Cardiac fibroblast (primary cell): ENCODE measurements around the gene PRCD.
A peak's percentile ranks its signal among the peaks of the same experiment; 100 is the strongest.
"Not testable (repeated sequence)": the region's sequence is repeated elsewhere in the genome, so short reads cannot be mapped to it uniquely, and the experiment has no call there.

ENCODE experiments used
- DNase-seq, 2 donors: peaks; one replicate each; pipeline versions ENCODE4 v3.0.0 to v3.0.0-alpha.2; 2010; ENCODE audit warnings: low read depth in 2 of 2
- H3K4me3 ChIP-seq, 2 donors: replicated peaks in 1 of 2; 1 replicate in 1 of 2; 2 replicates in 1 of 2; pipeline ENCODE4 v1.5.1; 2011; ENCODE audit warnings: low read depth in 2 of 2, low read length in 2 of 2, mild to moderate bottlenecking in 2 of 2, moderate library complexity in 1 of 2
- TF ChIP-seq, protein P1 (sequence below): IDR thresholded peaks from one replicate; pipeline ENCODE4 v1.5.1; 2011; ENCODE audit warnings: low read depth, mild to moderate bottlenecking, low read length, inconsistent platforms

The PRCD gene

DNA sequence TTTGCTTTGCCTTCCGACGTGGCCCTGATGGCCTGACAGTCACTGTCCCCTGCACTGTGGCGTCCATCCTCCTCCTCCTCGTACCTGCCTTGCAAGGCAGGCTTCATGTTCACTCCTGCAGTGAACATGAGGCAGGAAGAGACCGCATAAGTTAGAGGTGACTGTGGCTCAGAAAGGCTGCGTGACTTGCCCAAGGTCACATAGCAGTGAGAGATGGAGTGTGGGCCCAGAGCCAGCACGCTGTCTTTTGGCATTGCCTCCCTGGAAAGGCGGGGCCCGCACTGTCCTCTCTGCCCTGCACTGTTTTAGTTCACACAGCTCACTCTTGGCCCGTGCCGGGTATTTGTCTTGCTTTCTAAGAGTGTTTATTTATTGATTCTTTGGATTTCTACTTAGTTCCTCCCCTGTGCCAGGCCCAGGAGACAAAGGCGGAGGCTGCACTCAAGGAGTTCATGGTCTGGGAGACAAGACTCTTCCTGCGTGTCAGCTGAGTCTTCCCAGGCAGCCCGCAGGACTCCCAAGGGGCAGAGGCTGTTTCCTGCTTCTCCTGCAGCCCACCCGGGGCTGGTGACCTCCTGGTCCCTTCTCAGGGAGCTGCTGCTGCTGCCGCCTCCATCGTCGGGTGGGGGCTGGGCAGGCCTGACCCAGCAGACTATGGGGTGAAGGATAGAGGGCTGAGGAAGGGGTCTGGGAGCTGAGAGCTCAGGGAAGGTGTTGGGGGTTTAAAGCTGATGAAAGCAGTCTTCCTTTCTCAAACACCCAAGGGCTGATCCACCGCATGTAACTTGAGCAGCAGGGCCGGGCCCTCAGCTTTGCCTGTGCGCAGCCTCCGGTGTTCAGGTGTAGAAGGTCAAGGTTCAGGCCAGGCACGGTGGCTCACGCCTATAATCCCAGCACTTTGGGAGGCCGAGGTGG is 15.0 kb upstream of the PRCD start:
- TF ChIP-seq, protein P1, sequence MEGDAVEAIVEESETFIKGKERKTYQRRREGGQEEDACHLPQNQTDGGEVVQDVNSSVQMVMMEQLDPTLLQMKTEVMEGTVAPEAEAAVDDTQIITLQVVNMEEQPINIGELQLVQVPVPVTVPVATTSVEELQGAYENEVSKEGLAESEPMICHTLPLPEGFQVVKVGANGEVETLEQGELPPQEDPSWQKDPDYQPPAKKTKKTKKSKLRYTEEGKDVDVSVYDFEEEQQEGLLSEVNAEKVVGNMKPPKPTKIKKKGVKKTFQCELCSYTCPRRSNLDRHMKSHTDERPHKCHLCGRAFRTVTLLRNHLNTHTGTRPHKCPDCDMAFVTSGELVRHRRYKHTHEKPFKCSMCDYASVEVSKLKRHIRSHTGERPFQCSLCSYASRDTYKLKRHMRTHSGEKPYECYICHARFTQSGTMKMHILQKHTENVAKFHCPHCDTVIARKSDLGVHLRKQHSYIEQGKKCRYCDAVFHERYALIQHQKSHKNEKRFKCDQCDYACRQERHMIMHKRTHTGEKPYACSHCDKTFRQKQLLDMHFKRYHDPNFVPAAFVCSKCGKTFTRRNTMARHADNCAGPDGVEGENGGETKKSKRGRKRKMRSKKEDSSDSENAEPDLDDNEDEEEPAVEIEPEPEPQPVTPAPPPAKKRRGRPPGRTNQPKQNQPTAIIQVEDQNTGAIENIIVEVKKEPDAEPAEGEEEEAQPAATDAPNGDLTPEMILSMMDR: no peak
- no peak overlapping the region for H3K4me3 ChIP-seq
- DNase-seq: peak; percentile 73 to 85

DNA sequence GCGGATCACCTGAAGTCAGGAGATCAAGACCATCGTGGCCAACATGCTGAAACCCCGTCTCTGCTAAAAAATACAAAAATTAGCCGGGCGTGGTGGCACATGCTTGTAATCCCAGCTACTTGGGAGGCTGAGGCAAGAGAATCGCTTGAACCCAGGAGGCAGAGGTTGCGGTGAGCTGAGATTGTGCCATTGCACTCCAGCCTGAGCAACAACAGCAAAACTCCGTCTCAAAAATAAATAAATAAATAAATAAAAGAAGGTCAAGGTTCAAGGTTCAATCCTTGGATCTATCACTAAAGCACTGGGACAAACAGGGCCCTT is 14.4 kb upstream of the PRCD start:
- DNase-seq, H3K4me3 ChIP-seq: not testable (repeated sequence)

DNA sequence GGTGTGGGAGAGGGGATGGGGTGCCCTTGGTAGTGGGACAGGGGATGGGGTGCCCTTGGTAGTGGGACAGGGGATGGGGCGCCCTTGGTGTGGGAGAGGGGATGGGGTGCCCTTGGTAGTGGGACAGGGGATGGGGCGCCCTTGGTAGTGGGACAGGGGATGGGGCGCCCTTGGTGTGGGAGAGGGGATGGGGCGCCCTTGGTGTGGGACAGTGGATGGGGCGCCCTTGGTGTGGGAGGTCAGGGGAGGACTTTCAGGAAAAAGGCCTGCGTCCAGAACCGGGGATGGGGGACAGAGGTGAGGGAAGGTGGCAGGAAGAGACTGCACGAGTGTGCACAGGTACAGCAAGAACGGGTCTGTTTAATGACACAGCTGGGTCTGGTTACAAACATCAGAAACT is 12.8 kb upstream of the PRCD start:
- H3K4me3 ChIP-seq, DNase-seq: not testable (repeated sequence)

DNA sequence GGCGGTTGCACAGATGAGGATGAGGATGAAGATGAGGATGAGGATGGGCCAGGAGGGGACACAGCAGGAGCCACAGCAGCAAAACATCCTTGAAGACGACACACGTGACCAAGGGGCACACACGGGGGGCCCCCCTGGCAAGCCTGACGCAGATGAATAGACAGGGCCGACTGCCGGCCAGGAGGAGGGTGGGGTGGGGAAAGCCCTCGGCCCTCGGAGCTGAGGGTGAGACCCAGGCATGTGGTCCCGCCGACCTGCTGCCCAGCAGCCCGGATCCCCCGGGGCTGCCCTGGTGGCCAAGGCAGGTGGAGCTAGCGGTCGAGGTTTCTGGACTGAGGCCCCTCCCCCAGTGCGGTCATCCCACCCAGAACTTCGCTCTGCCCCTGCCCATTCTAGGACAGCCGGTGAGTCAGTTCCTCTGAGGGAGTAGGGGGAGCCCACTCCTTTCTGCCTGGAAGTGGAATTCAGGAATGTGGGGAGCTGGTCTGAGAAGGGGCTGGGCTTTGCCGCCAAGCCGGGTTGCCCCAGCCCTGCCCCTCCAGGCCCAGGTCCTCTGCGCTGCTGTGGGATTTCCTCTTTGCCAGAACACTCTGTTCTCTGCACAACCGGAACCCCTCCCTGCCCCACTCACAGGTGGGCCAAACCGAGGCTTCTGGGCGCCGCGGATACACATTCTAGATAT is 12.3 kb upstream of the PRCD start:
- peak; percentile 94 to 96 for DNase-seq
- no peak overlapping the region for H3K4me3 ChIP-seq

DNA sequence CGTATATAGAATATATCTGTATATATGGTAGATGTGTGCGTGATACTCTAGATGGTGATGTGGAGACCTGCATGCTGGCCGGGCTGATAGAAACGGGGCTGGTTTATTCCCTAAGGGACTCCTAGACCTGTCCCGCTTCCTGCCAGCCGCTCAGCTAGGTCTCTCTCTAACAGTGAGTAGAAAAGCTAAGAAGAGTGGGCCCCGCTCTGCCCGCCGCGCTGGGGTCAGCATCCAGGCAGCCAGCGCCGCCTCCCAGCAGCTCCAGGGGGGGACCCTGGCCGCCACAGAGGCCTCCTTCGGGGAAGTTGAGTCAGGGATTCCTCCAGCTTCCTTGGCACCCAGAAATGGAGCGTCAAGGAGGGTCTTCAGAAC is 11.7 kb upstream of the PRCD start:
- DNase-seq: no peak
- TF ChIP-seq, protein P1: no peak
- peak overlapping the region in 1 of 2 donors; percentile 24 for H3K4me3 ChIP-seq

More for the DNA sequence above, 12.3 kb upstream of the PRCD start:
- TF ChIP-seq, protein P1: peak; percentile 40

DNA sequence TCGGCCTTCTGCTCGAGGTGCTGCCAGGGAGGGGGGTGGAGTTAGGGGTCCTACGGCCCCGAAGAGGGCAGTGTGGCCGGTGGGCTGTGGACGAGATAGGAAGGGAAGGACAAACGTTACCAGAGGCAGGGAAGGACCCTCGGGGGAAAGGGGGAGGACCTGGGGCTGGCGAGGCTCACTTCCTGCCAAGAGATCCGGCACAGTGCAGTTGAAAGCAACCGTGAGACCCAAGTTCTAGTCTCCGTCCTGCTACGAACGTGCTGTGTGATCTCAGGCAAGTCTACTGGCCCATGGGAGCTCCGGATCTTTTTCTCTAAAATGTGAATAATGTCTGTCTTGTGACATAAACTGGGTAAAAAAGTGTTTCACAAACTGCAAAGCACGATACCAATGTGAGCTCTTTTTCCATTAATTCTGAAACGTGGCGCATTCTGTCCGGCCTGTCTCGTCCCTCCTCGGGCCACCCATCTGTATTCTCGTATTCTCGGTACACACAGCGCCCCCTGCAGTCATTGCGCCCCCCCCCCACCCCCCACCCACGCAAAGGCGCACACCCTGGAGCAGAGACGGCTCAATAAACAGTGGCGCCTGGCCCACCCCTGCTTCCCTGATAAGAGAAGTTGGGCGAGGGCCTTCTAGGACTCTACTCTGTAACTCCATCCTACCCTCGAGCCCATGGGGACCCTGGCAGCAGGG is 11.2 kb upstream of the PRCD start:
- DNase-seq: peak; percentile 64 to 77
- peak overlapping the region in 1 of 2 donors; percentile 24 for H3K4me3 ChIP-seq
- TF ChIP-seq, protein P1: no peak

DNA sequence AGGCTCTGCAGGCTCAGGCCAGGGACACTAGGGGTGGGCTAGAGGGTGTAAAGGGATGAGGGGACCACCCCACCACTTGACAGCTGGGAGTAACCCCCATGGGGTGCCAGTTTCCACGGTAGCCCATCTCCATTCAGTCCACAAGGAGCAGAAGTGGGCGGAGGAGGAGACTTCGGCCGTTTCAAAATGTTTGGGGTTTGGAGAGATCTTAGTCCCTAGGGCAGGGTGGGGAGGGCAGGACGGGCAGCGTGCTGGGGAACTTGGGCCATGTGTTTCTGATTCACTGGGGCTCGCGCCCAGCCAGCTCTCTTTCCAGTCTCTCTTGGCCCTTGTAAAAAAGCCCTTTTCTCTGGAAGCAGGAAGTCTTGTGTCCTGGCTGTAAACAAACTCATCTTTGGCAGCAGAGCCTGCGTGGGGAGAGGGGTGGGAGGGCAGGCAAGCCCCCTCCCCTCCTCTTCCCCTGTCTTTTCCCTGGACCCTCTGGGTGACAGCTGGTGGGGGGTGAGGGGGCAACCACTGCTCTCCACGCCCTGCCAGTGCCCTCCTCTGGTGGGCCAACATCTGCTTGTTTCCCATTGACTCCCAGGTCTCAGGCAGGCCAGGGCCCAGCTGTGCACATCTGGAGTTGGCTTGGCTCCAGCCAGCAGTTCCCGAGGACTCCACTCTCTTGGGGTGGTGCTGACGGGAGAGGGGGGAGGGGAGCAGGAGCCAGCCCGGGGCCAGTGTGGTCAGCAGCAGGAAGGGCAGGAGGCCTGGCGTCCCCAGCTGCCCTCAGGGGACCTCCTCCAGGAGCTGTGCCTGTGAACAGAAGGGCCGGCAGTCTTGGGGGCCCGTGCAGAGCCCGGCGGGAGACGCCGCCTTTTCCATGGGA is 10.4 kb upstream of the PRCD start:
- TF ChIP-seq, protein P1: peak; percentile 11
- H3K4me3 ChIP-seq: peak overlapping the region in 1 of 2 donors; percentile 4
- peak; percentile 96 for DNase-seq
